ENCODE data around the gene MKNK1. TPM values are rescaled to one million over a fixed set of nuclear protein-coding genes. Genes with fewer than 3 reads are reported as not detected.
A peak's percentile ranks its signal among the peaks of the same experiment; 100 is the strongest.

The MKNK1 gene
- total and polyA plus RNA-seq, 12 donors: 22.4 to 50.6 (median 36.8) TPM

- no peaks in the 10 kb centered on the region for H3K9me3 ChIP-seq
- ATAC-seq (no peak), DNase-seq (no peak)
- no peak overlapping the region for H3K4me3 ChIP-seq
- H3K4me1 ChIP-seq: peaks cover 0 to 17% (median 6%) of the 10 kb centered on the region in 9 donors
- no peaks in the 10 kb centered on the region for H3K36me3 ChIP-seq
- intact Hi-C loops (cut with DNase I): loop anchor here in 1 of 10 donors (5.0 kb wide), 1 partner anchor 36 kb away; the partner anchor contains the start of gene DMBX1
- no peak for TF ChIP-seq CTCF (IDR thresholded peaks at IDR 0.05)
- peaks cover 0 to 60% (median 52%) of the 10 kb centered on the region in 7 donors for H3K27me3 ChIP-seq
- no peak overlapping the region for H3K27ac ChIP-seq
- WGBS, 2 donors: 76 to 87% methylated on average over 11 of the region's 11 CpGs
Measured at GRCh38 chr1:46523496-46524353, 80.3 kb downstream of the MKNK1 start.

DNA sequence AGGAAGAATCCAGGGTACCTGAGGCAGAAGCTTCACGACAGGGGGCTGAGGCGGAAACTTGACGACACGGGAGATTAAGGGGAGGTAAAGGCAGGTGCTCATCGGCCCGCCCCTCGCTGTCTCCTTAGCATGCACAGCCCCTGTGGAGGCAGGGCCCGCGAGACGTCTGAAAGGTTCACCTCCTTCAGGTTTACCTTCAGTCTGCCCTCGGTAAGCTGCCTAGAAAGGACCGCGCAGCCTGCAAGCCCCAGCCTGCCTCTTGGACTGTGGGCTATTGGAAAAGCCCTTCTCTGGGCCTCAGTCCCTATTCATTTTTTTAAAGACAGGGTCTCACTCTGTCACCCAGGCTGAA lies 81.1 kb downstream of the MKNK1 start:
- DNase-seq: no peak
- no peak overlapping the region for H3K27ac ChIP-seq
- no peak overlapping the region for H3K4me3 ChIP-seq
- H3K36me3 ChIP-seq: no peaks in the 10 kb centered on the region
- no peak for TF ChIP-seq CTCF (IDR thresholded peaks at IDR 0.05)
- ATAC-seq: no peak
- 65 to 66% methylated on average over 13 of the region's 13 CpGs for WGBS, 2 donors
- H3K27me3 ChIP-seq: peaks cover 0 to 62% (median 53%) of the 10 kb centered on the region in 7 donors
- peaks cover 0 to 17% (median 4%) of the 10 kb centered on the region in 9 donors for H3K4me1 ChIP-seq
- no peaks in the 10 kb centered on the region for H3K9me3 ChIP-seq
- intact Hi-C loops (cut with DNase I): loop anchor here in 1 of 10 donors (5.0 kb wide), 1 partner anchor 36 kb away; the partner anchor contains the start of gene DMBX1

GRCh38 chr1:46522184-46522968 lies 81.7 kb downstream of the MKNK1 start:
- no peaks in the 10 kb centered on the region for H3K9me3 ChIP-seq
- H3K27me3 ChIP-seq: peaks cover 0 to 63% (median 54%) of the 10 kb centered on the region in 7 donors
- H3K4me3 ChIP-seq: no peak overlapping the region
- intact Hi-C loops (cut with DNase I): loop anchor here in 1 of 10 donors (5.0 kb wide), 1 partner anchor 35 kb away; the partner anchor contains the start of gene DMBX1
- H3K4me1 ChIP-seq: peaks cover 0 to 17% (median 4%) of the 10 kb centered on the region in 9 donors
- WGBS, 2 donors: 32 to 47% methylated on average over 16 of the region's 16 CpGs
- no peak for TF ChIP-seq CTCF (IDR thresholded peaks at IDR 0.05)
- DNase-seq (no peak), ATAC-seq (peak in 4 of 8 donors; percentile 9 to 71 (median 18))
- H3K27ac ChIP-seq: no peak overlapping the region
- H3K36me3 ChIP-seq: no peaks in the 10 kb centered on the region

DNA sequence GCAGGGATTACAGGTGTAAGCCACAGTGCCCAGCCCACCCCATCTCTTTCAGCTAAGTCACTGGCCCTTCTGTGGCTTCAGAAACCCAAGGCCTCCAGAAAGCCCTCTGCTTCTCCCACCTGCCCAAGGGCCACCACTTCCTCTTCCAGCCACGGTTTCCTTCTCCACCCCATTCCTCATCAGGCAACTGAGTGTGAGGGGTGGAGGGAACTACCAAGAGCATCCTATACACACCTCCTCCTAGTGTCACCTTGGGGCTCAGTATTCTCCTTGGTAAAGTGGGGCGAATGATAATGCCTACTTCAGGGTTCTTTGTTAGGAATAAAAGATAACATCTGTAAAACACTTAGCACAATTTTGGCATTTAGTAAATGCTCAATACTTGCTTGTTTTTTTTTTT lies 82.7 kb downstream of the MKNK1 start:
- DNase-seq (no peak), ATAC-seq (no peak)
- Histone ChIP-seq H3K27ac (no peak overlapping the region), H3K4me1 (peaks cover 0 to 17% (median 4%) of the 10 kb centered on the region in 9 donors), H3K9me3 (no peaks in the 10 kb centered on the region), H3K4me3 (no peak overlapping the region), H3K27me3 (peaks cover 0 to 62% (median 54%) of the 10 kb centered on the region in 7 donors), H3K36me3 (no peaks in the 10 kb centered on the region)
- intact Hi-C loops (cut with DNase I): loop anchor here in 1 of 10 donors (5.0 kb wide), 1 partner anchor 34 kb away; the partner anchor contains the start of gene DMBX1
- 70 to 82% methylated on average over 2 of the region's 2 CpGs for WGBS, 2 donors
- TF ChIP-seq CTCF (IDR thresholded peaks at IDR 0.05): no peak
